ENCODE results near the gene CRYBA1.

- TF ChIP-seq POLR2AphosphoS5 (IDR thresholded peaks at IDR 0.05; ENCODE audit: low read depth, low read length) = no peak
- TF ChIP-seq SIN3A (IDR thresholded peaks at IDR 0.05; ENCODE audit: borderline replicate concordance, insufficient read depth, low read length) = no peak
- no peak for TF ChIP-seq REST (IDR thresholded peaks at IDR 0.05; ENCODE audit: insufficient read depth in 1 of 2, low read depth in 2 of 2, low read length in 2 of 2)
- TF ChIP-seq FOXP2 (optimal IDR thresholded peaks at IDR 0.05; ENCODE audit: borderline replicate concordance, extremely low read depth, extremely low read length, insufficient read depth) = no peak
- no peak for TF ChIP-seq TAF1 (IDR thresholded peaks at IDR 0.05; ENCODE audit: borderline replicate concordance, insufficient read depth, low read length)
Observed at GRCh38 chr17:29216181-29216580, 30.5 kb upstream of the CRYBA1 start.

Data from PFSK-1 (cell line).